Activated B cell treated with CpG ODN at 0.5 μM for 24 hours (primary cell): ENCODE results near the gene ENPP7. TPM values are rescaled to one million over a fixed set of nuclear protein-coding genes. Genes with fewer than 3 reads are reported as not detected.

Experiments
- ATAC-seq: fragments of 200-7000 bp; cut with Tn5 transposase; one replicate; pipeline ENCODE4 v1.10.0; 2021; ENCODE audit warnings: low read depth, mild to moderate bottlenecking, moderate library complexity
- CTCF ChIA-PET: fragments of 350-600 bp; sonication (Branson Sonifier 250); formaldehyde crosslinking; loops from one replicate; lab custom pipeline; 2021; ENCODE audit warnings: antibody characterized with exemption; lab: Charles Lee
- POLR2A ChIA-PET: fragments of 350-600 bp; sonication (Branson Sonifier 250); formaldehyde crosslinking; loops from one replicate; lab custom pipeline; 2021; ENCODE audit warnings: antibody characterized with exemption; lab: Charles Lee
- DNase-seq: peaks from one replicate; pipeline ENCODE4 v3.0.0; 2022
- H3K27ac Mint-ChIP-seq: one replicate; pipeline ENCODE4 v1.8.0; 2020; ENCODE audit warnings: mixed read lengths
- H3K27me3 Mint-ChIP-seq: one replicate; pipeline ENCODE4 v1.8.0; 2021; ENCODE audit warnings: mixed read lengths
- H3K36me3 Mint-ChIP-seq: one replicate; pipeline ENCODE4 v1.8.0; 2021; ENCODE audit warnings: low read depth, mixed read lengths
- H3K4me1 Mint-ChIP-seq: one replicate; pipeline ENCODE4 v1.8.0; 2021; ENCODE audit warnings: mixed read lengths
- H3K4me3 Mint-ChIP-seq: one replicate; pipeline ENCODE4 v1.8.0; 2020; ENCODE audit warnings: mild to moderate bottlenecking, mixed read lengths
- H3K9me3 Mint-ChIP-seq: one replicate; pipeline ENCODE4 v1.8.0; 2020; ENCODE audit warnings: mixed read lengths
- CTCF ChIP-seq: fragments of 200-600 bp; IDR thresholded peaks from one replicate; pipeline ENCODE4 v1.8.0; 2022; ENCODE audit warnings: antibody characterized with exemption, mild to moderate bottlenecking
- intact Hi-C: fragments of 100-400 bp; cut with micrococcal nuclease; formaldehyde crosslinking; loops from one replicate; pipeline ENCODE4 v1.15.1; 2024
- total RNA-seq: library from RNA; stranded (reverse); gene quantifications from 2 replicates; pipeline ENCODE4 v1.2.3, GENCODE V29; 2022

ENPP7 gene
- total RNA-seq, 1 donor from 2014 or later, result 1.5 TPM

- ChIA-PET CTCF (interaction anchor here (0.6 to 2.1 kb wide), 12 partner anchors 12 to 259 kb away, joined by 3 to 13 read pairs (median 4); no protein-coding TSS in a partner anchor), POLR2A (interaction anchor here (0.7 to 1.2 kb wide), 2 partner anchors 25 to 94 kb away, joined by 4 to 8 read pairs; partner anchors contain the start of gene CBX4)
- Mint-ChIP-seq H3K4me3 (no peak overlapping the region), H3K36me3 (no peaks in the 10 kb centered on the region), H3K27me3 (peaks cover 30% of the 10 kb centered on the region), H3K9me3 (no peaks in the 10 kb centered on the region), H3K27ac (no peak overlapping the region), H3K4me1 (peaks cover 21% of the 10 kb centered on the region)
- ATAC-seq, result no peak
- intact Hi-C loops, result loop anchor here (1.0 to 2.0 kb wide), 6 partner anchors 33 to 246 kb away; partner anchors contain the start of genes CBX2, CBX4 and CBX8
- no peak for TF ChIP-seq CTCF
- DNase-seq, result no peak
These were observed 14.9 kb downstream of the ENPP7 start for GRCh38 chr17:79745641-79746105.

- H3K27me3 Mint-ChIP-seq, result peaks cover 43% of the 10 kb centered on the region
- intact Hi-C loops, result loop anchor here (1.0 to 2.0 kb wide), 6 partner anchors 31 to 244 kb away; partner anchors contain the start of genes CBX2, CBX4 and CBX8
- no peaks in the 10 kb centered on the region for H3K9me3 Mint-ChIP-seq
- CTCF ChIA-PET, result interaction anchor here (1.2 to 1.8 kb wide), 3 partner anchors 40 to 246 kb away, joined by 3 to 13 read pairs (median 6); no protein-coding TSS in a partner anchor
- H3K36me3 Mint-ChIP-seq, result no peaks in the 10 kb centered on the region
- POLR2A ChIA-PET, result interaction anchor here (0.5 to 1.2 kb wide), 3 partner anchors 12 to 244 kb away, joined by 3 to 4 read pairs (median 4); partner anchors contain the start of gene CBX4
- no peak overlapping the region for H3K4me3 Mint-ChIP-seq
- DNase-seq (no peak), ATAC-seq (no peak)
- H3K27ac Mint-ChIP-seq, result no peak overlapping the region
- no peak for TF ChIP-seq CTCF
- H3K4me1 Mint-ChIP-seq, result peaks cover 22% of the 10 kb centered on the region
These were observed 16.3 kb downstream of the ENPP7 start for GRCh38 chr17:79746889-79747507.

- ChIA-PET POLR2A (no interaction called here), CTCF (interaction anchor here (1.5 kb wide), 1 partner anchor 39 kb away, joined by 3 read pairs; no protein-coding TSS in a partner anchor)
- peaks cover 23% of the 10 kb centered on the region for H3K4me1 Mint-ChIP-seq
- no peak for TF ChIP-seq CTCF
- H3K4me3 Mint-ChIP-seq, result no peak overlapping the region
- H3K27me3 Mint-ChIP-seq, result peaks cover 41% of the 10 kb centered on the region
- H3K9me3 Mint-ChIP-seq, result no peaks in the 10 kb centered on the region
- H3K36me3 Mint-ChIP-seq, result no peaks in the 10 kb centered on the region
- no peak for DNase-seq
- intact Hi-C loops, result loop anchor here (2.0 kb wide), 4 partner anchors 49 to 223 kb away; partner anchors contain the start of genes CBX4 and CBX8
- ATAC-seq, result no peak
- H3K27ac Mint-ChIP-seq, result no peak overlapping the region
These were observed 17.0 kb downstream of the ENPP7 start for GRCh38 chr17:79747508-79748294.

- ChIA-PET POLR2A (no interaction called here), CTCF (no interaction called here)
- Mint-ChIP-seq H3K4me3 (no peak overlapping the region), H3K27me3 (peaks cover 41% of the 10 kb centered on the region), H3K9me3 (no peaks in the 10 kb centered on the region), H3K36me3 (no peaks in the 10 kb centered on the region), H3K4me1 (peaks cover 23% of the 10 kb centered on the region), H3K27ac (no peak overlapping the region)
- TF ChIP-seq CTCF, result no peak
- ATAC-seq (no peak), DNase-seq (no peak)
- intact Hi-C loops, result no loop called here
These were observed 17.8 kb downstream of the ENPP7 start for GRCh38 chr17:79748295-79749099.
